ENCODE measurements around the gene USP17L13.
"Not testable (repeated sequence)": the region's sequence is repeated elsewhere in the genome, so short reads cannot be mapped to it uniquely, and the experiment has no call there.

GRCh38 chr4:9238461-9238860 is 13.8 kb downstream of the USP17L13 start:
- TF ChIP-seq CTCF (conservative IDR thresholded peaks at IDR 0.05; ENCODE audit: low read length); EZH2phosphoT487 (IDR thresholded peaks at IDR 0.05; ENCODE audit: borderline replicate concordance, low read depth, low read length): not testable (repeated sequence)
